Measurements from ENCODE around the gene UBTD2.

- TF ChIP-seq CTCF (IDR thresholded peaks at IDR 0.05) (no peak), ZFX (IDR thresholded peaks at IDR 0.05; ENCODE audit: borderline replicate concordance) (no peak)
Measured at GRCh38 chr5:172264815-172265395, 18.7 kb downstream of the UBTD2 start.
